Stimulated activated CD4-positive, alpha-beta T cell treated with anti-CD3 and anti-CD28 coated beads, Interleukin-2, amount 100 ng/mL, for 24 hours (primary cell): ENCODE measurements around the gene TIAL1.
"Not testable (repeated sequence)": the region's sequence is repeated elsewhere in the genome, so short reads cannot be mapped to it uniquely, and the experiment has no call there.

Source experiments
- DNase-seq, 2 donors: peaks; one replicate each; pipeline ENCODE4 v3.0.0-alpha.2; 2020

TIAL1 gene

GRCh38 chr10:119596537-119597404 is at the start of gene TIAL1:
TIAL1 (minus strand) TSS chr10:119596964; CDS start chr10:119596465, 499 bp downstream.
- DNase-seq: peak; percentile 92

DNA sequence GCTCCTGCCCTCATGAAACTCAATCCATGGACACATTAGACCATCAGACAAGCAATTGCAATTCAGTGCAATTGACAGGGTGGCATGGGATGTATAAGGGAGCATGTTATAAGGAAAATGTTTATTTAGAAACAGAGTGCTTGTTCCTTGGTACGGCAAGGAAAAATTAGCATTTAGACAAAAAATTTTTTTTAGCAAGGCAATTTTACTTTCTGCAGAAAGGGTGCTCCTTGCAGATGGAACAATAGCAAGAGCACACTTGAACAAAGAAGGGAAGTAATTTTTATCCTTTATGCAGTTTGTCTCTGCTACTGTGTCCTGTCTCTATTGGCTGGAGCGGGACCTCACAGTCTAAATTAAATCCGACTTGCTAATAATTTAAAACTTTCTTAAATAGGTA is 48.2 kb upstream of the TIAL1 start:
- DNase-seq: no peak

DNA sequence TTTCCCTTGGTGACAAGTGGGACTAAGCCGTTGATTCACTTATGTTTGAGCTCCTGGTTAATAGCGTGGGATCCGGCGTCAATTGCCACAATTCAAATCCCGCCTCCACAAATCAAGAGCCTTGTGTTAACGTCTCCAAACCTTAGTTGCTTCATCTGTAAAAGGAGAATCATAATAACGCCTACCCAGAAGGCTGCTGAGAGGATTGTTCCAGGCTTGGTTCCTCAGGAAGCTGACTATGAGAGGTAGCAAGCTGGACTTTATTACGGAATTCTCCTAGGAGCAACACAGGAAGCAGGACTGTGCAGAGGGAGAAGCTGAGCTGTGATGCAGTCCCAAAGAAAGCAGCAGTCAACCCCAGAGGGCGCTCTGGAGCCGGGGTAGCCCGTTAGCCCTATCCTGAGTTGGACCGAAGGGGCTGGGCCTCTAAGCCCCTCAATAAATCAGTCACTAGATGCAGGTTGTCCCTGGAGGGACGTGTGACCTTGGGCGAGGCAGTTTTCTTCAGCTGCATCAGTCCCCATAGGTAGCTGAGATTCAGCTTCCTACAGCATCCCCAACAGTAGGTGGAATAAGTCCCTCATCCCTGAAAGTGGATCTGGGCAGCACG is 47.5 kb upstream of the TIAL1 start:
- DNase-seq: no peak

GRCh38 chr10:119643306-119644204 is 46.8 kb upstream of the TIAL1 start:
- DNase-seq: no peak

DNA sequence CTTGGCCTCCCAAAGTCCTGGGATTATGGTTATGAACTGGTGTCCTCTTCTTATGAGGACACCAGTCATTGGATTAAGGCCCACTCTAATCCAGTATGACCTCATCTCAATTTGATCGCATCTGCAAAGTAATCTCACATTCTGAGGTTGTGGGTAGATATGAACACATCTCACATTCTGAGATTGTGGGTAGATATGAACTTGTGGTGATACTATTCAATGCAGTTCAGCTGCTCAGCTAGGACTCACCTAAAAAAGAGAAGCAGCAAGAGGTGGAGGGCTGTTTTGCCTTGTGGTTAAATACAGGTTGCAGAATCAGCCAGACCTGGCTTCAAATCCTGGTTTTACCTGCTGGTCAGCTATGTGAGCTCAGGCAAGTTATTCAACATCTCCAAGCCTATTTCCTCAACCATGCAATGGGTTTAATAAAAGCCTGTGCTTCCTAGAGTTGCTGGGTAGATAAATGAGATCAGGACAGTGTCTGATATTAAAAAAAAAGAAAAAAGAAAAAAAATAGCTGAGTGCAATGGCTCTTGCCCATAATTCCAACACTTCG is 45.9 kb upstream of the TIAL1 start:
- no peak for DNase-seq

DNA sequence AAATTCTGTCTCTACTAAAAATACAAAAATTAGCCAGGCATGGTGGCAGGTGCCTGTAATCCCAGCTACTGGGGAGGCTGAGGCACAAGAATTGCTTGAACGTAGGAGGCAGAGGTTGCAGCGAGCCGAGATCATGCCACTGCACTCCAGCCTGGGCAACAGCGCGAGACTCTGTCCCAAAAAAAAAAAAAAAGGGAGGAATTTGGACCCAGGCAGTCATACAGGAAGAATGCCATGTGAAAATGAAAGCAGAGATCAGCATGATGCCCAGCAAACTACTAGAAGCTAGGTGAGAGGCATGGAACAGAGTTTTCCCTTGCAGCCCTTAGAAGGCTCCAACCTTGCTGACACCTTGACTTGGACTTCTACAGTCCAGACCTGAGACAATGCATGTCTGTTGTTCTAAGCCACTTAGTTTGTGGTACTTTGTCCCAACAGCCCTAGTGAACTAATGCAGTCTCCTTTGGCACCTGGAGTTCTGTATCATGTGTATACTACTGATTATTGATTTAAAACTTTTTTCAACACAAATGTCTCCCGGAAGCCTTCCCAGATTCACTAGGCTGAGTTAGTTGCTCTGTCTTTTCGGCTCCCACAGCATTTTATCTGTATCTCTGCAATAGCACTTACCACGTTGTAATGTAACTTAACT is 44.2 kb upstream of the TIAL1 start:
- no peak for DNase-seq

DNA sequence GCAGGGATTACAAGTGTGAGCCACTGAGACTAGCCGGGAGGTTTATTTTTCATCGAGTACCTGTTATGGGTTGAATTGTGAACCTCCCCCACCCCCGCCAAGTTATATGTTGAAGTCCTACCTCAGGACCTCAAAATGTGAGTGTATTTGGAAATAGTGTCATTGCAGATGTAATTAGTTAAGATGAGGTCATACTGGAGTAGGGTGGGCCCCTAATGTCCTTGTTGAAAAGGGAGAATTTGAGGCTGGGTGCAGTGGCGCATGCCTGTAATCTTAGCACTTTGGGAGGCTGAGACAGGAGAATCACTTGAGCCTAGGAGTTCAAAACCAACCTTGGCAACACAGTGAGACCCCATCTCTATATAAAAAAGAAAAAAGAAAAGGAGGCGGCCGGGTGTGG is 43.6 kb upstream of the TIAL1 start:
- no peak for DNase-seq

DNA sequence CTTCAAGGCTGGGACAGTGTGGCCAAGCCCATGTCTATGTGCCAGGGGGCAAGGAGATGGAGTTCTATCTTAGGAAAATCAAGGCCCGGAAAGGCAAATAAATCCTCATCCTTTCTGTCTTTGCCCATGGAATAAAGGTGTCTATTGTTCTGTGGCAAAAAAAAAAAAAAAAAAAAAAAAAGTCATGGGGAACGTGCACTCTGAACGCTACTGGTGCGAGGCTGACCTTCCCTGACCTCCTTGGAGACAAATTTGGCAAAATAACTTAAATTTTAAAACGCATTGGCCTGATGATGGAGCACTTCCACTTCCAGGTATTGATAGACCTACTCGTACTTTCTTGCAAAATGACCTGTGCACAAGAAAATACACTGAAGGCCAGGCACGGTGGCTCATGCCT is 42.2 kb upstream of the TIAL1 start:
- no peak for DNase-seq

DNA sequence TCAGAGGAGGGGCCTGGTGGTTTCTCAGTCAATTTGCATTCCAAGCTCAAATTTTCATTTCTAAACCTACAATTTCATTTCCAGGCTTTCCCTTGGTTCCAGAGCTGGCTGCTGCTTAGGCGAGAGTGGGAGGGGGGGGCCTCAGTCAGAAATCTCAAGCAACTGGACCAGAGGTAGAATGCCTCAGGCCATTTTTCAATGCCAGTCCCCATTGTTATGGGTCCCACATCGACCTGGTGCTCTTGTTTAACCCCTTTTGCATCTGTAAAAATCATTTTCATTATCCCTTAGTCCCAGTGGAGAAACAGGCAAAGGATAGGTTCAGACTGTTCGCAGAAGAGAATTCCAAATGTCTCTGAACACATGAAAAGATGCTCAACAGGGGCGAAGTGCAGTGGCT is 40.9 kb upstream of the TIAL1 start:
- no peak for DNase-seq

GRCh38 chr10:119634219-119634544 is 37.4 kb upstream of the TIAL1 start:
- no peak for DNase-seq

- no peak for DNase-seq
Observed at GRCh38 chr10:119633538-119634218, 36.9 kb upstream of the TIAL1 start.

- no peak for DNase-seq
Observed at GRCh38 chr10:119630300-119630699, 33.5 kb upstream of the TIAL1 start.

GRCh38 chr10:119625570-119626280 is 29.0 kb upstream of the TIAL1 start:
- DNase-seq: no peak

- DNase-seq: no peak
Observed at GRCh38 chr10:119621078-119621384, 24.3 kb upstream of the TIAL1 start.

- no peak for DNase-seq
Observed at GRCh38 chr10:119620241-119621077, 23.7 kb upstream of the TIAL1 start.

- DNase-seq: not testable (repeated sequence)
Observed at GRCh38 chr10:119619811-119620210, 23.0 kb upstream of the TIAL1 start.

- no peak for DNase-seq
Observed at GRCh38 chr10:119619215-119619614, 22.5 kb upstream of the TIAL1 start.

DNA sequence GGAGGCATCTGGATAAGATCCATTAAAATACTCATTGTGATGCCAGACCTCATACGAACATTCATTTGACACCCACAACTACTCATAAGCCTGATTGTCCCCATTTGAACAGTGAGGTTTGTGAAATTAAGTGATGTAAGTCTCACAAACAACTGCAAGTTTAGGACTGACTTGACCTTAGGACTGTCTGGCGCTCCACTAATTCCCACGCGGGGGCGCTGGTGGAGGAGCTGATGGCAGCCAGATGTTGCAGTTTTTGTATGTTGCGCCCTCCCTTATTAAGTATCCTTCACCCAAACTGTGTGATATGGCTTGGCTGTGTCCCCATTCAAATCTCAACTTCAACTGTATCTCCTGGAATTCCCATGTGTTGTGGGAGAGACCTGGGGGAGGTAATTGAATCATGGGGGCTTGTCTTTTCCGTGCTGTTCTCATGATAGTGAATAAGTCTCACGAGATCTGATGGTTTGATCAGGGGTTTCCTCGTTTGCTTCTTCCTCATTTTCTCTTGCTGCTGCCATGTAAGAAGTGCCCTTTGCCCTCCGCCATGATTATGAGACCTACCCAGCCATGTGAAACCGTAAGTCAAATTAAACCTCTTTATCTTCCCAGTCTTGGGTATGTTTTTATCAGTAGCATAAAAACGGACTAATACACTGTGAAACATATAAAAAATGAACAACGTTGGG is 20.3 kb upstream of the TIAL1 start:
- DNase-seq: peak; percentile 26 to 27

DNA sequence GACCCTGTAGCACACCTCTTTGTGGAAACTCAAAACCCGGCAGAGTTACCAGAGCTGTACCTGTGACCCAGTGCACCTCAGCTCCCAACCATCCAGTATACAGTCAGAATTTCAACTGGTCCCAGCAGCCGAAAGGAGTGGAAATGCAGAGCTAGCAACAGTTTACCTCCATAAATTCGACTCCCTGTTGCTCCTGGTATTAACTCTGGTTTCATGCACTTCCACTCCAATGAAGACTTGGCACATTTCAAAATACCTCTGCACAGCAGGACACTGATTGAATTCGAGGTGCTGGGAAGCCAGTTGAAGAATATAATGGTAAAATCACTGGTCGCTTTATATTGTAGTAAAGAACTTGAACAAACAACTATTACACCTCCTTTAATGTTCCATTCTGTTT is 17.9 kb upstream of the TIAL1 start:
- DNase-seq: no peak

DNA sequence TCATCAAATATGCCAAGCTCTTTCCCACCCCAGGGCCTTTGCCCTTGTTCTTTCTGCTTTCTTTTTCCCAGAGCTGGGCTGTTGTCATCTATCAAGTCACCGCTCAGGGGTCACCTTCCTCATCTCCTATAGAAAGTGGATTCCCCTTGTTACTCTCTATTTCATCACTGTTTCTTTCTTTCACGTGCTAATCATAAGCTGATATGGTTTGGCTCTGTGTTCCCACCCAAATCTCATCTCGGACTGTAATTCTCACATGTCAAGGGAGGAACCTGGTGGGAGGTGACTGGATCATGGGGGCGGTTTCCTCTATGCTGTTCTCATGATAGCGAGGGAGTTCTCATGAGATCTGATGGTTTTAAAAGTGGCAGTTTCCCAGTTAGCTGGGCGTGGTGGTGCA is 17.0 kb upstream of the TIAL1 start:
- DNase-seq: no peak
